Transverse colon (tissue), 4 donors: ENCODE results near the gene TLE3. TPM values are rescaled to one million over a fixed set of nuclear protein-coding genes. Genes with fewer than 3 reads are reported as not detected.

ENCODE experiments used
- DNase-seq: peaks from one replicate; pipeline ENCODE4 v3.0.0-alpha.2; 2019
- H3K27ac ChIP-seq, 4 donors: fragments of 200-600 bp; sonication (generic); 2 replicates each; pipeline ENCODE4 v1.5.1; 2016 to 2018; ENCODE audit warnings: inconsistent platforms in 4 of 4
- H3K27me3 ChIP-seq: fragments of 200-600 bp; sonication (generic); 2 replicates; pipeline ENCODE4 v1.5.1; 2017; ENCODE audit warnings: inconsistent platforms
- H3K36me3 ChIP-seq, 4 donors: fragments of 200-600 bp; sonication (generic); 2 replicates each; pipeline ENCODE4 v1.5.1; 2017 to 2019; ENCODE audit warnings: inconsistent platforms in 4 of 4
- H3K4me1 ChIP-seq, 4 donors: fragments of 200-600 bp; sonication (generic); 2 replicates each; pipeline ENCODE4 v1.5.1; 2017 to 2020; ENCODE audit warnings: inconsistent platforms in 4 of 4
- H3K4me3 ChIP-seq, 4 donors: fragments of 200-600 bp; sonication (generic); 1 replicate in 1 of 4; 2 replicates in 3 of 4; pipeline versions ENCODE4 v1.5.1 to v1.6.1; 2017 to 2019; ENCODE audit warnings: inconsistent platforms in 4 of 4
- H3K9me3 ChIP-seq, 2 donors: fragments of 200-600 bp; sonication (generic); 2 replicates each; pipeline ENCODE4 v1.5.1; 2017 to 2019; ENCODE audit warnings: inconsistent platforms in 2 of 2
- CTCF ChIP-seq, 5 experiments: fragments of 200-600 bp in 3 of 5; fragments of 450-650 bp in 2 of 5; sonication (generic) in 3 of 5; IDR thresholded peaks; 1 replicate in 2 of 5; 2 replicates in 3 of 5; pipeline ENCODE4 v1.5.1; 2016 to 2017; ENCODE audit warnings: antibody characterized with exemption in 5 of 5, inconsistent platforms in 3 of 5, mild to moderate bottlenecking in 2 of 5, moderate library complexity in 1 of 5
- EP300 ChIP-seq: sonication (generic); formaldehyde crosslinking; IDR thresholded peaks from one replicate; pipeline ENCODE4 v1.6.1; 2017; ENCODE audit warnings: antibody characterized with exemption, low read depth
- POLR2A ChIP-seq: fragments of 450-650 bp; IDR thresholded peaks from one replicate; pipeline ENCODE4 v1.6.1; 2016; ENCODE audit warnings: antibody characterized with exemption, mild to moderate bottlenecking, moderate library complexity
- POLR2AphosphoS5 ChIP-seq, 3 donors: sonication (generic); formaldehyde crosslinking; IDR thresholded peaks; one replicate each; pipeline ENCODE4 v1.6.1; 2016; ENCODE audit warnings: antibody characterized with exemption in 3 of 3
- WGBS, 2 donors: methylation state at CpG; one replicate each; pipeline ENCODE4 v1.1.5; 2018; ENCODE audit warnings: low coverage in 1 of 2; 5-methylcytosine and 5-hydroxymethylcytosine counted together
- in situ Hi-C, 4 donors: fragments of 200-750 bp; cut with MboI; loops; one replicate each; pipeline versions ENCODE4 v1.15.0 to v1.15.1; 2017; ENCODE audit warnings: low sequenced_read_pairs in 3 of 4, low pct_ligation_motif_present in 1 of 4, low pct_unique_long_range_greater_than_20kb in 1 of 4
- intact Hi-C: fragments of 100-400 bp; cut with DNase I; formaldehyde crosslinking; loops from one replicate; pipeline ENCODE4 v1.15.1; 2023; ENCODE audit warnings: low total_unique reads
- small RNA-seq, 4 donors: library from RNA; depleted of rRNA; stranded (forward); fragments of <200 nt; gene quantifications; one replicate each; pipeline ENCODE3, GENCODE V24; 2016
- total RNA-seq, 4 donors: library from RNA; depleted of rRNA; stranded (reverse); fragments of >200 nt; gene quantifications; one replicate each; pipeline ENCODE4 v1.1.0, GENCODE V29; 2016

The TLE3 gene
- total RNA-seq, 4 donors from 2014 or later = 49.8 to 223 (median 114) TPM

- WGBS, 2 donors = 87% methylated on average over 14 of the region's 15 CpGs; no CpG with 5 or more reads in 1 of the 2 donors
- Histone ChIP-seq H3K27ac (no peak overlapping the region), H3K27me3 (no peaks in the 10 kb centered on the region)
Measured at GRCh38 chr15:69998541-69999391, 99.0 kb downstream of the TLE3 start.

GRCh38 chr15:69997813-69998212, 99.9 kb downstream of the TLE3 start:
- Histone ChIP-seq H3K4me3 (no peak overlapping the region), H3K27ac (peak overlapping the region; percentile 64 to 81 (median 66)), H3K9me3 (no peaks in the 10 kb centered on the region), H3K27me3 (no peaks in the 10 kb centered on the region), H3K4me1 (peaks cover 8 to 33% (median 27%) of the 10 kb centered on the region in 4 donors), H3K36me3 (no peaks in the 10 kb centered on the region)
- intact Hi-C loops (no loop called here), in situ Hi-C loops (no loop called here)
- TF ChIP-seq CTCF (IDR thresholded peaks at IDR 0.05) (no peak), POLR2AphosphoS5 (IDR thresholded peaks at IDR 0.05) (peak in 1 of 3 donors; percentile 19)
- peak; percentile 84 for DNase-seq
- WGBS, 2 donors = 25% methylated on average over 2 of the region's 2 CpGs; no CpG with 5 or more reads in 1 of the 2 donors

More at GRCh38 chr15:69998541-69999391, 99.0 kb downstream of the TLE3 start:
- no peak for DNase-seq
- Histone ChIP-seq H3K4me3 (no peak overlapping the region), H3K4me1 (peaks cover 8 to 33% (median 27%) of the 10 kb centered on the region in 4 donors), H3K9me3 (no peaks in the 10 kb centered on the region), H3K36me3 (no peaks in the 10 kb centered on the region)
- no peak for TF ChIP-seq POLR2A
- TF ChIP-seq POLR2AphosphoS5 (IDR thresholded peaks at IDR 0.05) = no peak
- no peak for TF ChIP-seq EP300
- intact Hi-C loops = no loop called here
- in situ Hi-C loops = no loop called here

Small RNAs within 50 kb of the gene (small RNA-seq; reads per million reads assigned to genes)
- 4.3 to 32.6 (median 15.0) reads per million in 4 donors for gene MIR629
